ENCODE results near the gene GRM7.

Gene GRM7

DNA sequence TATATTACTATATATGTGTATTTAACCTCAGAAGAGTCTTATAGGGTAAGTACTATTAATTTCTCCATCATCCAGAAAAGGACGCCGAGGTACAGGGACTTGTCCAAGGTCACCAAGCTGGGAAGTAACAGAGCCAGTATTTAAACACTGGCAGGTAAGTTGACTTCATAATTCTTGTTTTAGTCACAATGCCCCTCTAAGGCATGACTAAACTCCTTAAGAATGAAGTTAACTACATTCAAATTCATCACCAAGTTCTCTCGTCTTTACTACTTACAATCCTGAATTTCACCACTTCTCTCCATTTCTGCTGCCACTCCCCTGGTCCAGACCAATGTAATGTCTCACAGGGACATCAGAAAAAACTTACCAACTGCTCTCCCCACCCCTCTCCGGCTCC is 312.1 kb downstream of the GRM7 start:
- Histone ChIP-seq H3K4me3 (no peak overlapping the region), H3K27ac (no peak overlapping the region)
- TF ChIP-seq, protein P1, sequence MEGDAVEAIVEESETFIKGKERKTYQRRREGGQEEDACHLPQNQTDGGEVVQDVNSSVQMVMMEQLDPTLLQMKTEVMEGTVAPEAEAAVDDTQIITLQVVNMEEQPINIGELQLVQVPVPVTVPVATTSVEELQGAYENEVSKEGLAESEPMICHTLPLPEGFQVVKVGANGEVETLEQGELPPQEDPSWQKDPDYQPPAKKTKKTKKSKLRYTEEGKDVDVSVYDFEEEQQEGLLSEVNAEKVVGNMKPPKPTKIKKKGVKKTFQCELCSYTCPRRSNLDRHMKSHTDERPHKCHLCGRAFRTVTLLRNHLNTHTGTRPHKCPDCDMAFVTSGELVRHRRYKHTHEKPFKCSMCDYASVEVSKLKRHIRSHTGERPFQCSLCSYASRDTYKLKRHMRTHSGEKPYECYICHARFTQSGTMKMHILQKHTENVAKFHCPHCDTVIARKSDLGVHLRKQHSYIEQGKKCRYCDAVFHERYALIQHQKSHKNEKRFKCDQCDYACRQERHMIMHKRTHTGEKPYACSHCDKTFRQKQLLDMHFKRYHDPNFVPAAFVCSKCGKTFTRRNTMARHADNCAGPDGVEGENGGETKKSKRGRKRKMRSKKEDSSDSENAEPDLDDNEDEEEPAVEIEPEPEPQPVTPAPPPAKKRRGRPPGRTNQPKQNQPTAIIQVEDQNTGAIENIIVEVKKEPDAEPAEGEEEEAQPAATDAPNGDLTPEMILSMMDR (IDR thresholded peaks at IDR 0.05), result no peak
- no peak for DNase-seq (ENCODE audit: low spot score)

DNA sequence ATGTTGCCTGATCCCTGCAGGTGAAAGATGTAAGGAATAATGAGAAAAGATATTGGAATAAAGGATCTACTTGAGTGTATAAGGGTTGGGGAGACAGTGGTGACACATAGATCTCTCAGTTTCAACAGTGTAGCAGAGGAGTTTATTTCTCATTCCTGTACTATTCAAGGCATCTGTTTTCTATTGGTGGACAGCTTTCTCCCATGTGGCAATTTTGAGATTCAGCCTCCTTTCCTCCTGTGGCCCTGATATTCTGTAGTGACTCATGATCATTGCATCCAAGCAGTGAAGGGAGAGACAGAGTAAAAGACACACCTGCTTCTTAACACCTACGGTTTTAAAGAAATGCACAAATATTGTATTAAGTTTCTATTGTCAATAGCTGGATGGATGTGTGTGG is 327.6 kb downstream of the GRM7 start:
- TF ChIP-seq, protein P1 (IDR thresholded peaks at IDR 0.05), result no peak
- DNase-seq (ENCODE audit: low spot score), result no peak
- H3K27ac ChIP-seq, result no peak overlapping the region
- H3K4me3 ChIP-seq, result no peak overlapping the region

DNA sequence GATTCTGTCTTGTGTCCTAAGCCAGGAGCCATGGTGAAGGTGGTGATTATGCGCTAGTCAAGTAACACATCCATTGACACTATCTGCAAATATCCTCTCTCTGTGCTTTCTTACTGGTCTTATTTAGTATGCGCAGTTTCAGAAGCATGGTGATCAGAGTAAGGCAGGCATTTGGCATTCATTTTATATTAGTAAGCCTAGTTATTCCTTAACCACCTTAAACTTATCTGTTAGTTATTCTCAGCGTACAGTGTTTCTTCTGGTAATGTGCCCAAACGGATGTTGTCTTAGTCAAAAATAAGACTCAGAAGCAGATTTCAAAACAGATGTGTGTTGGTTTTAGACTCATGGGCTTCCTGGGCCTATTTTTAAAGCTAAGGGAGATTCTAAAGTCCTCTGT is 329.2 kb downstream of the GRM7 start:
- DNase-seq (ENCODE audit: low spot score), result no peak
- H3K27ac ChIP-seq, result no peak overlapping the region
- TF ChIP-seq, protein P1 (IDR thresholded peaks at IDR 0.05), result no peak
- H3K4me3 ChIP-seq, result no peak overlapping the region

DNA sequence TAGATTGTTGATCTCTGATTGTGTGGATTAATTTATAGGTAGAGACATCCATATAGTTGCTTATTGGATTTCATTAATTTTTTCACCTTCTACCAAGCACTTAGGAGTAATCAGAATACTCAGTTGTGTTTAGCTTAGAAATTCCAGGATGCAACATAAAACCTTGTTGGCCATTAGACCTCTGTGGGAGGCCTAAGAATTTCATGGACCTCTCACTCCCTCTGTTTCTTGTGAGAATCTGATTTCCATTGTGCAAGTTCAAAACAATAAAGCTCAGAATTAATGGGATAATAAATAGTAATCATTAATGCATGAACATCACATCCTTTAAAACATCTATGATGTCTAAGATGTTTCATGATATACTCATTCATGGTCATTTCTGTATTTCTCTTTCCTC is 332.4 kb downstream of the GRM7 start:
- Histone ChIP-seq H3K4me3 (no peak overlapping the region), H3K27ac (no peak overlapping the region)
- TF ChIP-seq, protein P1 (IDR thresholded peaks at IDR 0.05), result no peak
- DNase-seq (ENCODE audit: low spot score), result no peak

DNA sequence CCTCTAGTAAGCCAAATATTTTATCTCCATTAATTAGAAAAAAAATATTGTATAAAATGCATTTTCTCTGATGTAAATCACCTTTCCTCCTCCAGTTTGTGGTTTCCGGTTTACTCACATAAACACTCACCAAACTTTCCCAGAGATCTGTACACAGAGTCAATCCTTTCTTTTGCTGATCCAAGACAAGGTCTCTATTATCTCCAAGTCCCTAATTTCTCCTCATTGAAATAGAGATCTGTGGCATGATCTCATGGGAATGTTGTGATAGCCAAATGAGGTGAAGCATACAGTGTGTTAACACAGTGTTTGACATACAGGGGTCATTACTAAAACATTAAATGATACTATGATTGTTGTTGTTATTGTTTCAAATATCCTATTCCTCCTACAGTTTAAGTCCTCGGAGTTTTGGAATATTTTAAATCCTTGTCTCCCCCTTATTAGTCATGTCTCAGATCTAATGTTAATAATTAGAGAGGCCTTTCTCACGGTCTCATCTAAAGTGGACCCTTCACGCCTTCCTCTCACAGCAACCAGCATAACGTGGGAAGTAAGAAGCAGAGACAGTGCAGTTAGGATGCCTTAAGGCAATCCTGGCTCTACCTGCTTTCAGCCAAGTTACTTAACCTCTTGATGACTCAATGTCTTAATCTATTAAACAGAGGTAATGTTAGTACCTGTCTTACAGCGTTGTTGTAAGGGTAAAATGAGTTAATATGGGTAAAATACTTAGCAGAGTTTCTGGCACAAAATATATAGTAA is 333.3 kb downstream of the GRM7 start:
- TF ChIP-seq, protein P1 (IDR thresholded peaks at IDR 0.05), result no peak
- Histone ChIP-seq H3K4me3 (no peak overlapping the region), H3K27ac (no peak overlapping the region)
- DNase-seq (ENCODE audit: low spot score), result no peak

DNA sequence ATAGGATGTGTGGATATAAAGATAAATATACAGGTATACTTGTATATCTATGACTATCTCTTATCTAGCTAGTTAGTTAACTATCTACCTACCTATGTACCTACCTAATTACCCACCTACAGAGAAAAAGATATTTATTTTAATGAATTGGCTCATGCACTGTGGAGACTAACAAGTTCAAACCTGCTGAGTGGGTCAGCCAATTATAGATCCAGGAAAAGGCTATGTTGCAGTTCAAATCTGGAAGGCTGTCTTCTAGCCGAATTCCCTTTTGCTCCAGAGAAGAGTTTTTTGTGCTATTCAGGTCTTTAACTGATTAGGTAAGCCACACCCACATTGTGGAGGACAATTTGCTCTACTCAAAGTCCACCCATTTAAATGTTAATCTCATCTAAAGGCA is 335.0 kb downstream of the GRM7 start:
- TF ChIP-seq, protein P1 (IDR thresholded peaks at IDR 0.05), result no peak
- Histone ChIP-seq H3K27ac (no peak overlapping the region), H3K4me3 (no peak overlapping the region)
- DNase-seq (ENCODE audit: low spot score), result no peak

DNA sequence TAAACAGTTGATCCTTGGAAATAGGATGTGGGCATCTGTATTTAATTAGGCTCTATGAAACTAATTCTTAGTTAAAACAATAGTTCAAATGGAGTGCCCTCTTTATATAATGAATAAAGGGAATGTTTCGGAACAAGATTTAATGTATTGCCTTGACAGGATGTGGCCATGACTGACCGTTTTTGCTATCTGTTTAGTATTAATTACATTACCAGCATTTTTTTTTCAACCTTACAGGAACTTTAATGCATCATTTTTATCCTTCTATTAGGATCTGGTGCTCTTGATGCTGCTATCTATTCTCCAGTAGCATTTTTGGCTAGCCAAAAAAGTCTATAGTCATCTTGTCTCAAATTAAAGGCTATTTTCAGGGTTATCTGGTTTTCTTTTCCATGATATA is 340.9 kb downstream of the GRM7 start:
- Histone ChIP-seq H3K27ac (no peak overlapping the region), H3K4me3 (no peak overlapping the region)
- TF ChIP-seq, protein P1 (IDR thresholded peaks at IDR 0.05), result no peak
- DNase-seq (ENCODE audit: low spot score), result no peak
